Stimulated activated CD4-positive, alpha-beta T cell treated with anti-CD3 and anti-CD28 coated beads, TNF-alpha, amount 100 ng/mL, for 1 hour (primary cell): ENCODE measurements around the gene ARHGAP21.
A peak's percentile ranks its signal among the peaks of the same experiment; 100 is the strongest.
"Not testable (repeated sequence)": the region's sequence is repeated elsewhere in the genome, so short reads cannot be mapped to it uniquely, and the experiment has no call there.

ENCODE experiments used
- DNase-seq, 3 donors: peaks; one replicate each; pipeline ENCODE4 v3.0.0-alpha.2; 2020; ENCODE audit warnings: low read depth in 3 of 3, low spot score in 1 of 3

ARHGAP21 gene

GRCh38 chr10:24723788-24724380 lies at the start of gene ARHGAP21:
TSS of gene ARHGAP21 (minus strand) at chr10:24723887. CDS start at chr10:24721899, 1,988 bp downstream.
- peak in 1 of 3 donors; percentile 25 for DNase-seq

- DNase-seq: no peak
These were observed 48.4 kb upstream of the ARHGAP21 start for GRCh38 chr10:24771943-24772694.

DNA sequence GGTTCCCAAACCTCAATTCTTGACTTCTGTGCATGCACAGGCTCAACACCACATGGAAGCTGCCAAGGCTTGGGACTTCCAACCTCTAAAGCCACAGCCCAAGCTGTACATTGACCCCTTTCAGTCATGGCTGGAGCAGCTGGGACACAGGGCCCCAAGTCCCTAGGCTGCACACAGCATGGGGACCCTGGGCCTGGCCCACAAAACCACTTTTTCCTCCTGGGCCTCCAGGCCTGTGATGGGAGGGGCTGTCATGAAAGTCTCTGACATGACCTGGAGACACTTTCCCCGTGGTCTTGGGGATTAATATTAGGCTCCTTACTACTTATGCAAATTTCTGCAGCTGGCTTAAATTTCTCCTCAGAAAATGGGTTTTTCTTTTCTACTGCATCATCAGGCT lies 41.3 kb upstream of the ARHGAP21 start:
- not testable (repeated sequence) for DNase-seq

- no peak for DNase-seq
These were observed 39.4 kb upstream of the ARHGAP21 start for GRCh38 chr10:24762966-24763623.

- no peak for DNase-seq
These were observed 38.7 kb upstream of the ARHGAP21 start for GRCh38 chr10:24762161-24762924.

- DNase-seq: no peak
These were observed 36.0 kb upstream of the ARHGAP21 start for GRCh38 chr10:24759672-24760071.

GRCh38 chr10:24758254-24758653 lies 34.6 kb upstream of the ARHGAP21 start:
- not testable (repeated sequence) for DNase-seq

DNA sequence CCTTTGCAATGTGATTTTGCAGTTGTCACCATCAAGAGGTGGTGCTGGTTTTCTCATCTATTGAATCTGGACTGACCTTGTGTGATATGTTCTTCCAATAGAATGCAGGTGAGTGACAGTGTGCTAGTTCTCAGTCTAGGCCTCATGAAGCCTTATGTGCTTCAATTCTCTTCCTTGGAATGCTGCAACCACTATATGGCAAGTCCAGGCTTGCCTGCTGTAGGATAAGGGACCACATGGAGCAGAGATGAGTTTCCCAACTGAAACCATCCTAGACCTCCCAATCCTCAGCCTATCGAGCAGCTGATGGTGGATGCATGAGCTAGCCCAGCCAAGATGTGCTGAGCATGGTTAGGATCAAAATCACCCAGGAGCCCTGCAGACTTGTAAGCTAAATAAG lies 32.6 kb upstream of the ARHGAP21 start:
- DNase-seq: no peak

DNA sequence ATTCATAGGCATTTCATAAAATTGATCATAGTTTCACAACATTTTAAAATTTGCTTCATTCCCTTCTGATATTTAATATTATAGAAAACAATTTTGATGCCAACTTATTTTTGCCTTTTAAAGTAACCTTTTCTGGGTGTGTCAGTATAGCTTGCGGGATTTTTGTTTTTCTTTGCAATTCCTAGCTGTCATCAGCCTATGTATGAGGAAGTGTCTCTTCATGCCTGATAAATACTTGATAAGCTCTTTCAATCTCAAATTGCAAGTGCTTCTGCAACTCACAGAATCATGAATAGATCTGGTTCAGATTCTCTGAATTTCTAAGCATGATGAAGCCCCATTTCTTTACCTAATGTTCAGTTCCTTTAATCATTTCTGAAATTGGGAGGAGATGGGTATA lies 28.0 kb upstream of the ARHGAP21 start:
- no peak for DNase-seq

GRCh38 chr10:24750695-24751094 lies 27.0 kb upstream of the ARHGAP21 start:
- no peak for DNase-seq

GRCh38 chr10:24748214-24748613 lies 24.5 kb upstream of the ARHGAP21 start:
- DNase-seq: no peak

- DNase-seq: no peak
These were observed 21.3 kb upstream of the ARHGAP21 start for GRCh38 chr10:24744946-24745345.

GRCh38 chr10:24740714-24741113 lies 17.0 kb upstream of the ARHGAP21 start:
- no peak for DNase-seq

DNA sequence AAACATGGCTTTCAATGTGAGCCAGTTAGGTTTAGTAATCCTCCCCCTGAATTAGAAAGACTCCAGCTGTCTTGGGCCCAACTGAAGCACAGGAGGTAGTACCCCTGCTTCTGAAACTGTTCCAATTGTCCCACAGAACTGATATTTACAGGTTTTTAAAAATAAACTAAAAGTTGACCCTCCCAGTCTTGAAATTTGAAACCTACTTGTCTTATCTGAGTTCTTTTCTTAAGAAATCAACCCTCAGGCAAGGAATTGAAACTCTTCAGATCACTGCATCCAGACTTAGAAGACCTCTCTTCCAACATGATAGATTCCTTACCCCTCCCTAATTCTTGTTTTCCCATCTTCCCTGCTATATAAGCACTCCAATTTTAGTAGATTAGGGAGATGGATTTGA lies 13.3 kb upstream of the ARHGAP21 start:
- no peak for DNase-seq

- no peak for DNase-seq
These were observed 8.3 kb upstream of the ARHGAP21 start for GRCh38 chr10:24731942-24732341.

DNA sequence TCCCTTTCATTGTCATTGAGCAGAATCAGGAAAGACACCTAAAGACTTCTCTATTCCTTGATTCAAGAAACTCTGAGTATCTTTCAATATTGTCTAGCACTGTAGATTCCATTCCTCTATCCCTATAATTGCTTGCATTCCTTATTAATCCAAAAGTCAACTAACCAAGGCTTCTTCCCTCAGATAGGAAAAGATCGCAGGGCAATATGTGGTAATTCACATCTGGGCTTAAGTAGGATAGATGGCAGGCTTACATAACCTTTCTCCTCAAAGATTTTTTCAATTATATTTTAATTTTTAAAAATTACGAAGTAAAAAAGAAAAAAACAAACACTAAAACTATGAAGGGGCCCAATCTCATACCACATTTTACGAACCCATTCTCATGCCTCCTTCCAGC lies 7.1 kb upstream of the ARHGAP21 start:
- no peak for DNase-seq

- DNase-seq: no peak
These were observed 4.1 kb upstream of the ARHGAP21 start for GRCh38 chr10:24727786-24728185.

GRCh38 chr10:24726626-24727025 lies 2.9 kb upstream of the ARHGAP21 start:
- no peak for DNase-seq

GRCh38 chr10:24726029-24726428 lies 2.3 kb upstream of the ARHGAP21 start:
- DNase-seq: not testable (repeated sequence)

GRCh38 chr10:24724381-24725228 lies 918 bp upstream of the ARHGAP21 start:
- DNase-seq: peak; percentile 80 to 92 (median 91)

DNA sequence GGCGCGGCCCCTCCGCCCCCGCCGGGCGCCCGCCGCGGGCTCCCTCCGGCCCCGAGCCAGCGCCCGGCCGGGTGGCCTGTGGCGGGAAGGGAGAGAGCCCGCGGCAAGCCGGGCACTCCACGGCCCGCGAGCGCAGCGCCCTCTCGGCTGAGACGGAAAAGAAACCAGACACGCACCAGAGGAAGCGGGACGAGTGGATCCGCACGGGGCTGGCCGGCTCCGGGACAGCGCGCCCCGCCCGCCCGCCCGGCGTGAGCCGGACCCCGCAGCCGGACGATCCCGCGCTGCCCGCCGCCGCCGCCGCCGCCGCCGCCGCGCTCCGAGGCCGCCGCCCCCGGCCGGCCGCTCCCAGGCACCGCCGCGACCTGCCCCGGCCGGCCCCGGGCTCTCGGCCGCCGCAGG lies 300 bp downstream of the ARHGAP21 start:
- peak in 1 of 3 donors; percentile 14 for DNase-seq
